Hepatocyte (in vitro differentiated cells): ENCODE measurements around the gene VIPAS39. TPM values are rescaled to one million over a fixed set of nuclear protein-coding genes. Genes with fewer than 3 reads are reported as not detected.

ENCODE experiments used
- DNase-seq: peaks from one replicate; pipeline ENCODE4 v3.0.0-alpha.2; 2016; ENCODE audit warnings: low spot score
- H2AFZ ChIP-seq: fragments of 200-600 bp; sonication (generic); 2 replicates; pipeline ENCODE4 v1.6.0; 2016; ENCODE audit warnings: antibody characterized with exemption, mild to moderate bottlenecking
- H3K27ac ChIP-seq: fragments of 200-600 bp; sonication (generic); 2 replicates; pipeline ENCODE4 v1.5.1; 2016; ENCODE audit warnings: mild to moderate bottlenecking
- H3K27me3 ChIP-seq: fragments of 200-600 bp; sonication (generic); 2 replicates; pipeline ENCODE4 v1.6.1; 2016
- H3K36me3 ChIP-seq: fragments of 200-600 bp; sonication (generic); replicated peaks from 2 replicates; pipeline ENCODE4 v1.5.1; 2016; ENCODE audit warnings: low read depth; ENCODE audit not compliant: insufficient read depth
- H3K4me1 ChIP-seq: fragments of 200-600 bp; sonication (generic); 2 replicates; pipeline ENCODE4 v1.5.1; 2016; ENCODE audit warnings: mild to moderate bottlenecking, moderate library complexity; ENCODE audit not compliant: insufficient read depth
- H3K4me2 ChIP-seq: fragments of 200-600 bp; sonication (generic); 2 replicates; pipeline ENCODE4 v1.6.0; 2016
- H3K4me3 ChIP-seq: fragments of 200-600 bp; sonication (generic); 2 replicates; pipeline ENCODE4 v1.5.1; 2016; ENCODE audit warnings: mild to moderate bottlenecking
- H3K79me2 ChIP-seq: fragments of 200-600 bp; sonication (generic); 2 replicates; pipeline ENCODE4 v1.6.0; 2017; ENCODE audit warnings: mild to moderate bottlenecking
- H3K9me2 ChIP-seq: fragments of 200-600 bp; sonication (generic); replicated peaks from 2 replicates; pipeline ENCODE4 v1.6.0; 2017; ENCODE audit warnings: mild to moderate bottlenecking; ENCODE audit not compliant: insufficient read depth
- H3K9me3 ChIP-seq: fragments of 200-600 bp; sonication (generic); 2 replicates; pipeline ENCODE4 v1.5.1; 2016; ENCODE audit warnings: low read depth, mild to moderate bottlenecking
- H4K20me1 ChIP-seq: fragments of 200-600 bp; sonication (generic); 2 replicates; pipeline ENCODE4 v1.6.0; 2016; ENCODE audit warnings: mild to moderate bottlenecking; ENCODE audit not compliant: insufficient read depth, poor library complexity, severe bottlenecking
- EZH2 ChIP-seq: fragments of 200-600 bp; sonication (generic); IDR thresholded peaks from 2 replicates; pipeline ENCODE4 v1.6.1; 2016; ENCODE audit warnings: antibody characterized with exemption, mild to moderate bottlenecking, borderline replicate concordance
- EZH2phosphoT487 ChIP-seq: fragments of 200-600 bp; sonication (generic); IDR thresholded peaks from one replicate; pipeline ENCODE4 v1.6.1; 2018; ENCODE audit warnings: antibody characterized with exemption, mild to moderate bottlenecking, low read depth, moderate library complexity; ENCODE audit not compliant: unreplicated experiment, severe bottlenecking
- WGBS: methylation state at CpG from one replicate; pipeline ENCODE4 v1.1.6; 2016; ENCODE audit warnings: low lambda C conversion rate; ENCODE audit errors: missing lambda C conversion rate; 5-methylcytosine and 5-hydroxymethylcytosine counted together
- polyA plus RNA-seq: library from polyadenylated mRNA; unstranded; fragments of >200 nt; fragmentation: Nextera tagmentation; extraction: Ambion mirVana; gene quantifications from 2 replicates; pipeline ENCODE4 v1.2.1, GENCODE V29; 2016
- total RNA-seq: library from RNA; depleted of rRNA; stranded (reverse); fragments of >200 nt; gene quantifications from 2 replicates; pipeline ENCODE4 v1.2.3, GENCODE V29; 2014
- TF ChIP-seq, protein P1 (sequence below): fragments of 200-600 bp; sonication (generic); IDR thresholded peaks from 2 replicates; pipeline ENCODE4 v1.5.1; 2016; ENCODE audit warnings: antibody characterized with exemption, mild to moderate bottlenecking; ENCODE audit not compliant: poor library complexity

VIPAS39 gene
- total and polyA plus RNA-seq, 2 experiments from 2014 or later, result 11.7 to 29.2 TPM

DNA sequence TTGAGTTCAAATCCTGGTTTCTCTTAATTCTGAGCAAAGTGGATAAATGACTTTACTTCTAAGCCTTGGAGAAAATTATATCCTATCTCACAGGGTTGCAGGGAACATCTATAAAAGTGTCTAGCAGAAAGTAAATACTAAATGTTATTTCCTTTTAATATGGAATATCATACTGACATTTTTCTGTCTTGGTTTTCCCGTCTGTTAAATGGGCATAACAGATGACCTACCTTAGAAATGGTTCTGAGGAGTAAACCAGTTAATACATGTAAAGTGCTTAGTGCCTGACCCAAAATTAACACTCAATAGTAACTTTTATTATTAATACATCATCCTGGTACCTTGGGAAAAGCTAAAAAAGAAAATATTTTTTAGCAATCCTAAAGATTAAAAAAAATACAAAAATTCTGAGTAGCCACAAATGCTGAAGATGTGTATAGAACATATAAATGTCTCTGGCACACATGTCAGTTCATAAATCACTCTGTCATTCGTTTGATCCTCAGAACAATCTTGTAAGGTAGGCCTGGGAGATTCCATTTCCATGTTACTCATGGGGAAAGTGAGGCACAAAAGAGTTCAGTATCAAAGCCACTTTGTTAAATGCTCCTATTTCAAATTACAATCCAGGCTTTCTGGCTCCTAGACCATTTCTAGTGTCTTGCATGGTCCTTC lies 1.3 kb downstream of the VIPAS39 start:
- H3K9me3 ChIP-seq, result no peaks in the 10 kb centered on the region
- peak overlapping the region; percentile 71 for H3K4me3 ChIP-seq
- TF ChIP-seq EZH2 (no peak), EZH2phosphoT487 (no peak)
- TF ChIP-seq, protein P1, sequence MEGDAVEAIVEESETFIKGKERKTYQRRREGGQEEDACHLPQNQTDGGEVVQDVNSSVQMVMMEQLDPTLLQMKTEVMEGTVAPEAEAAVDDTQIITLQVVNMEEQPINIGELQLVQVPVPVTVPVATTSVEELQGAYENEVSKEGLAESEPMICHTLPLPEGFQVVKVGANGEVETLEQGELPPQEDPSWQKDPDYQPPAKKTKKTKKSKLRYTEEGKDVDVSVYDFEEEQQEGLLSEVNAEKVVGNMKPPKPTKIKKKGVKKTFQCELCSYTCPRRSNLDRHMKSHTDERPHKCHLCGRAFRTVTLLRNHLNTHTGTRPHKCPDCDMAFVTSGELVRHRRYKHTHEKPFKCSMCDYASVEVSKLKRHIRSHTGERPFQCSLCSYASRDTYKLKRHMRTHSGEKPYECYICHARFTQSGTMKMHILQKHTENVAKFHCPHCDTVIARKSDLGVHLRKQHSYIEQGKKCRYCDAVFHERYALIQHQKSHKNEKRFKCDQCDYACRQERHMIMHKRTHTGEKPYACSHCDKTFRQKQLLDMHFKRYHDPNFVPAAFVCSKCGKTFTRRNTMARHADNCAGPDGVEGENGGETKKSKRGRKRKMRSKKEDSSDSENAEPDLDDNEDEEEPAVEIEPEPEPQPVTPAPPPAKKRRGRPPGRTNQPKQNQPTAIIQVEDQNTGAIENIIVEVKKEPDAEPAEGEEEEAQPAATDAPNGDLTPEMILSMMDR, result no peak
- peaks cover 10% of the 10 kb centered on the region for H4K20me1 ChIP-seq
- peak overlapping the region; percentile 89 for H3K4me2 ChIP-seq
- H3K27me3 ChIP-seq, result no peaks in the 10 kb centered on the region
- WGBS, result 82% methylated on average over 2 of the region's 2 CpGs
- peaks cover 12% of the 10 kb centered on the region for H3K4me1 ChIP-seq
- DNase-seq, result no peak
- H3K79me2 ChIP-seq, result peaks cover 49% of the 10 kb centered on the region
- peaks cover 5% of the 10 kb centered on the region for H3K36me3 ChIP-seq
- peak overlapping the region; percentile 69 for H3K27ac ChIP-seq
- peak overlapping the region; percentile 57 for H2AFZ ChIP-seq
- H3K9me2 ChIP-seq, result no peaks in the 10 kb centered on the region

DNA sequence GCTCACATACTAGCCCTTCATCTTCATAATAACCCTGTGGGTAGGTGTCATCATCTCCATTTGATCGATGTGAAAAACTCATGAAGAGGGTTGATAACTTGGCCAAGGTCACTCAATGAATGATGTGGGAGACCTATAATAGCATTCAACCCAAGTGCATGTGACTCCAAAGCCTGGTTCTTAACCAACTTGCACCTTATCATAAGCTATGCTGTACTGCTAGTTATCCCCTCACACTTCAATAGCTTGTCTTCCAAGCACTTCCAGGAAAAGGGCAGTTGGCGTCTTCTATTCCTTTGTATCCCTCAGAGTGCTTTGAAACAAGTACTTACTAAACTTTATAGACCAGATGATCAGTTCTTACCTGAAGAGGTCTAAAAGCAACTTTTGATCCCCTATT lies 15.2 kb downstream of the VIPAS39 start:
- WGBS, result 100% methylated on average over 2 of the region's 2 CpGs
- Histone ChIP-seq H4K20me1 (no peaks in the 10 kb centered on the region), H3K4me1 (no peaks in the 10 kb centered on the region), H3K4me2 (no peak overlapping the region), H3K9me3 (no peaks in the 10 kb centered on the region), H3K4me3 (no peak overlapping the region), H3K27ac (no peak overlapping the region), H3K36me3 (no peaks in the 10 kb centered on the region), H2AFZ (no peak overlapping the region), H3K9me2 (no peaks in the 10 kb centered on the region), H3K79me2 (no peaks in the 10 kb centered on the region), H3K27me3 (no peaks in the 10 kb centered on the region)
- no peak for TF ChIP-seq EZH2phosphoT487
- TF ChIP-seq EZH2, result no peak
- TF ChIP-seq, protein P1, result no peak
- DNase-seq, result no peak

DNA sequence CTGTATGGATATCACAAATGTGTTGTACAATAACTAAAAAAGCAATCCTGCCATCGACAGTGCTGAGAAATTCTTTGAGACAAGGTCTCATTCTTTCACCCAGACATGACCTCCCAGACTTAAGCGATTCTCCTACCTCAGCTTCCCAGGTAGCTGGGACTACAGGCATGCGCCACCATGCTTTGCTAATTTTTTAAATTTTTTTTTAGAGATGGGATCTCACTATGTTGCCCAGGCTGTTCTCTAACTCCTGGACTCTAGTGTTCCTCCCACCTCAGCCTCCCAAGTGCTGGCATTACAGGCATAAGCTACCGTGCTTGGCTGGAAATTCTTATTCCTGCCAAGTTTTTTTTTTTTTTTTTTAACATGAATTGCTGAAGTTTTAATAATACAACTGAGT lies 17.5 kb downstream of the VIPAS39 start:
- H3K27ac ChIP-seq, result no peak overlapping the region
- no peaks in the 10 kb centered on the region for H3K27me3 ChIP-seq
- no peaks in the 10 kb centered on the region for H3K79me2 ChIP-seq
- DNase-seq, result no peak
- 97% methylated on average over 4 of the region's 4 CpGs for WGBS
- TF ChIP-seq EZH2 (no peak), EZH2phosphoT487 (no peak)
- TF ChIP-seq, protein P1, result no peak
- no peak overlapping the region for H3K4me3 ChIP-seq
- H3K36me3 ChIP-seq, result peaks cover 4% of the 10 kb centered on the region
- no peaks in the 10 kb centered on the region for H3K9me2 ChIP-seq
- H3K4me2 ChIP-seq, result no peak overlapping the region
- no peak overlapping the region for H2AFZ ChIP-seq
- no peaks in the 10 kb centered on the region for H3K4me1 ChIP-seq
- H4K20me1 ChIP-seq, result no peaks in the 10 kb centered on the region
- H3K9me3 ChIP-seq, result no peaks in the 10 kb centered on the region
